ENCODE results near the gene NFIB.

The NFIB gene

GRCh38 chr9:14098486-14099180, 215.3 kb downstream of the NFIB start:
- no peak for DNase-seq (ENCODE audit: low spot score)

GRCh38 chr9:14097666-14098415, 216.1 kb downstream of the NFIB start:
- DNase-seq (ENCODE audit: low spot score) = no peak

GRCh38 chr9:14097215-14097614, 216.7 kb downstream of the NFIB start:
- no peak for DNase-seq (ENCODE audit: low spot score)

- DNase-seq (ENCODE audit: low spot score) = no peak
Observed at GRCh38 chr9:14096258-14096922, 217.6 kb downstream of the NFIB start.

- no peak for DNase-seq (ENCODE audit: low spot score)
Observed at GRCh38 chr9:14095277-14095676, 218.7 kb downstream of the NFIB start.

GRCh38 chr9:14094491-14094890, 219.4 kb downstream of the NFIB start:
- DNase-seq (ENCODE audit: low spot score) = no peak

GRCh38 chr9:14092344-14092743, 221.6 kb downstream of the NFIB start:
- DNase-seq (ENCODE audit: low spot score) = no peak

- DNase-seq (ENCODE audit: low spot score) = no peak
Observed at GRCh38 chr9:14089051-14089803, 224.7 kb downstream of the NFIB start.

GRCh38 chr9:14087576-14087975, 226.4 kb downstream of the NFIB start:
- DNase-seq (ENCODE audit: low spot score) = no peak

GRCh38 chr9:14086495-14086894, 227.4 kb downstream of the NFIB start:
- DNase-seq (ENCODE audit: low spot score) = no peak

- DNase-seq (ENCODE audit: low spot score) = no peak
Observed at GRCh38 chr9:14085810-14086209, 228.1 kb downstream of the NFIB start.

GRCh38 chr9:14084867-14085266, 229.1 kb downstream of the NFIB start:
- DNase-seq (ENCODE audit: low spot score) = no peak

- DNase-seq (ENCODE audit: low spot score) = no peak
Observed at GRCh38 chr9:14083366-14083765, 230.6 kb downstream of the NFIB start.

GRCh38 chr9:14082732-14083131, 231.2 kb downstream of the NFIB start:
- no peak for DNase-seq (ENCODE audit: low spot score)

- DNase-seq (ENCODE audit: low spot score) = no peak
Observed at GRCh38 chr9:14081745-14082144, 232.2 kb downstream of the NFIB start.

- no peak for DNase-seq (ENCODE audit: low spot score)
Observed at GRCh38 chr9:14080959-14081542, 232.9 kb downstream of the NFIB start.

GRCh38 chr9:14079440-14079839, 234.5 kb downstream of the NFIB start:
- no peak for DNase-seq (ENCODE audit: low spot score)

- no peak for DNase-seq (ENCODE audit: low spot score)
Observed at GRCh38 chr9:14077672-14078071, 236.3 kb downstream of the NFIB start.

GRCh38 chr9:14075218-14075617, 238.7 kb downstream of the NFIB start:
- DNase-seq (ENCODE audit: low spot score) = no peak

- no peak for DNase-seq (ENCODE audit: low spot score)
Observed at GRCh38 chr9:14072850-14073249, 241.1 kb downstream of the NFIB start.

GRCh38 chr9:14071484-14071883, 242.5 kb downstream of the NFIB start:
- no peak for DNase-seq (ENCODE audit: low spot score)

GRCh38 chr9:14068690-14069089, 245.3 kb downstream of the NFIB start:
- DNase-seq (ENCODE audit: low spot score) = no peak

Data from NAMALWA (cell line).